Activated T-cell treated with anti-CD3 and anti-CD28 coated beads, Interleukin-2, amount 50 U/mL, for 24 hours (primary cell): ENCODE results near the gene PPP5C.
A peak's percentile ranks its signal among the peaks of the same experiment; 100 is the strongest.

ENCODE experiments used
- DNase-seq: peaks from one replicate; pipeline ENCODE4 v3.0.0-alpha.2; 2020
- H3K27ac Mint-ChIP-seq: 2 replicates; pipeline ENCODE4 v1.8.0; 2020; ENCODE audit warnings: mild to moderate bottlenecking, mixed read lengths
- H3K27me3 Mint-ChIP-seq: 2 replicates; pipeline ENCODE4 v1.8.0; 2020; ENCODE audit warnings: mixed read lengths
- H3K36me3 Mint-ChIP-seq: 2 replicates; pipeline ENCODE4 v1.8.0; 2020; ENCODE audit warnings: low read depth, mixed read lengths
- H3K4me1 Mint-ChIP-seq: 2 replicates; pipeline ENCODE4 v1.8.0; 2020; ENCODE audit warnings: low read depth, mixed read lengths
- H3K4me3 Mint-ChIP-seq: 2 replicates; pipeline ENCODE4 v1.8.0; 2020; ENCODE audit warnings: mild to moderate bottlenecking, moderate library complexity, mixed read lengths
- H3K9me3 Mint-ChIP-seq: 2 replicates; pipeline ENCODE4 v1.8.0; 2020; ENCODE audit warnings: mixed read lengths

PPP5C gene

GRCh38 chr19:46383171-46383815 is 36.4 kb downstream of the PPP5C start:
- H3K36me3 Mint-ChIP-seq: peaks cover 96% of the 10 kb centered on the region

GRCh38 chr19:46383846-46384245 is 37.0 kb downstream of the PPP5C start:
- no peak overlapping the region for H3K4me3 Mint-ChIP-seq
- no peak overlapping the region for H3K27ac Mint-ChIP-seq
- H3K36me3 Mint-ChIP-seq: peaks cover 96% of the 10 kb centered on the region

More at GRCh38 chr19:46383171-46383815, 36.4 kb downstream of the PPP5C start:
- no peaks in the 10 kb centered on the region for H3K27me3 Mint-ChIP-seq
- DNase-seq: peak; percentile 19
- no peaks in the 10 kb centered on the region for H3K9me3 Mint-ChIP-seq
- no peak overlapping the region for H3K27ac Mint-ChIP-seq
- no peak overlapping the region for H3K4me3 Mint-ChIP-seq
- no peaks in the 10 kb centered on the region for H3K4me1 Mint-ChIP-seq

DNA sequence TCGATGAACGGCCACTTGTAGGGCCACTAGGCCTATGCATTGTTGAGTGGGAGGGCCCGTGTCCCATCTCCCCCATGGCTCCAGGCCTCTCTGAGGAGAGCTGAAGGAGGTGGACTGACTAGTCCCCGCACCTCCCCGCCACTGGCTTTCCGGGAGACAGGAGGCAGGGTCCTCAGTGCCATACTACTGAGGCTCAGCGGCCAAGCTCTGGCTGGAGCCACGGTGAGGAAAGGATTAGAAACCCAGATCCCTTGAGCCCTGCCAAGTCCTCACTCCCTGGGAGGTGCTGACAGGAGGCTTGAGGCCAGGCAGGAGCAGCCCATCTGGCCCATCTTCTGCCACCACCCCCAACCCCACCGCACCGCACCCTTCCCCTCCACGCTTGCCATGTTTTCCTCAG is 37.5 kb downstream of the PPP5C start:
- Mint-ChIP-seq H3K36me3 (peaks cover 96% of the 10 kb centered on the region), H3K4me1 (no peaks in the 10 kb centered on the region), H3K4me3 (no peak overlapping the region), H3K9me3 (no peaks in the 10 kb centered on the region), H3K27ac (no peak overlapping the region), H3K27me3 (no peaks in the 10 kb centered on the region)
- DNase-seq: peak; percentile 20

More at GRCh38 chr19:46383846-46384245, 37.0 kb downstream of the PPP5C start:
- H3K4me1 Mint-ChIP-seq: no peaks in the 10 kb centered on the region
- no peaks in the 10 kb centered on the region for H3K27me3 Mint-ChIP-seq
- H3K9me3 Mint-ChIP-seq: no peaks in the 10 kb centered on the region
- DNase-seq: peak; percentile 12

DNA sequence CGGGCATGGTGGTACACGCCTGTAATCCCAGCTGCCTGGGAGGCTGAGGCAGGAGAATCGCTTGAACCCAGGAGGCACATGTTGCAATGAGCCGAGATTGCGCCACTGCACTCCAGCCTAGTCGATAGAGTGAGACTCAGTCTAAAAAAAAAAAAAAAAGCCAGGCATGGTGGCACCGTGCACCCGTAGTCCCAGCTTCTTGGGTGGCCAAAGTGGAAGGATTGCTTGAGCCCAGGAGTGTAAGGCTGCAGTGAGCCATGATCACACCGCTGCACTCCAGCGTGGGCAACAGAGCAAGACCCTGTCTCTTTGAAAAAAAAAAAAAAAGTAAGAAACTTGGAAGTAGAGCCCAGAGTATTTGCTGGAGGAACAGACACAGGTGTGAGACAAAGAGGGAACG is 38.7 kb downstream of the PPP5C start:
- Mint-ChIP-seq H3K4me1 (no peaks in the 10 kb centered on the region), H3K27me3 (no peaks in the 10 kb centered on the region), H3K36me3 (peaks cover 95% of the 10 kb centered on the region), H3K27ac (no peak overlapping the region), H3K4me3 (no peak overlapping the region), H3K9me3 (no peaks in the 10 kb centered on the region)
- no peak for DNase-seq

GRCh38 chr19:46386151-46386550 is 39.3 kb downstream of the PPP5C start:
- Mint-ChIP-seq H3K4me1 (no peaks in the 10 kb centered on the region), H3K9me3 (no peaks in the 10 kb centered on the region), H3K4me3 (no peak overlapping the region), H3K27me3 (no peaks in the 10 kb centered on the region), H3K36me3 (peaks cover 95% of the 10 kb centered on the region), H3K27ac (no peak overlapping the region)
- peak; percentile 23 for DNase-seq

GRCh38 chr19:46386996-46387712 is 40.3 kb downstream of the PPP5C start:
- peaks cover 91% of the 10 kb centered on the region for H3K36me3 Mint-ChIP-seq
- peak; percentile 23 for DNase-seq
- H3K4me1 Mint-ChIP-seq: no peaks in the 10 kb centered on the region
- peak overlapping the region; percentile 57 for H3K27ac Mint-ChIP-seq
- no peak overlapping the region for H3K4me3 Mint-ChIP-seq
- no peaks in the 10 kb centered on the region for H3K9me3 Mint-ChIP-seq
- H3K27me3 Mint-ChIP-seq: no peaks in the 10 kb centered on the region

- H3K9me3 Mint-ChIP-seq: no peaks in the 10 kb centered on the region
- no peaks in the 10 kb centered on the region for H3K4me1 Mint-ChIP-seq
Observed at GRCh38 chr19:46387713-46388130, 40.8 kb downstream of the PPP5C start.

DNA sequence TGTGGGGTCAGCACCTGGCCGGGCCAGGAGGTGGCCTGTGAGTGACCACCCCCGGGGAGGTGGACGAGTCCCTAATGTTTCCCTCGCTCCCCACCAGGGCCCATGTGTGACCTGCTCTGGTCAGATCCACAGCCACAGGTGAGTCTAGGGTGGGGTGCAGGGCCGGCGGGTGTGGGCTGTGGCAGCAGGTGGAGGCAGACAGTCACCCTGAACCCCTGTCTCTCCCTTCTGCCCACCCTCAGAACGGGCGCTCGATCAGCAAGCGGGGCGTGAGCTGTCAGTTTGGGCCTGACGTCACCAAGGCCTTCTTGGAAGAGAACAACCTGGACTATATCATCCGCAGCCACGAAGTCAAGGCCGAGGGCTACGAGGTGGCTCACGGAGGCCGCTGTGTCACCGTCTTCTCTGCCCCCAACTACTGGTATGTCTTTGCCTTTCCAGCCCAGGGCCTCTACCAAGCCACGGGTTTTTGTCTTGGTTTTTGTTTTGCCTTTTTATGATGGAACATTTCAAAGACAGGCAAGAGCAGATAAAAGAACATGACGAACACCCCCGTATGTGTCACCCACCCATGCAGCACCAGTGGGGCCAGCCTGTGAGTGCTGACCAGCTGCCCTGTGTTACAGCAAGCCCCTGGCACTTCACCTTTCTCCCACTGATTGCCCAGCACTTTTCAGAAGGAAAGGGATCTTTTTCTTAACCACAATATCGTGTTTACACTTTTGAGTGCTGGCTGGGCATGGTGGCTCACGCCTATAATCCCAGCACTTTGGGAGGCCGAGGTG is 41.6 kb downstream of the PPP5C start:
- no peaks in the 10 kb centered on the region for H3K9me3 Mint-ChIP-seq
- H3K4me1 Mint-ChIP-seq: no peaks in the 10 kb centered on the region
- peaks cover 91% of the 10 kb centered on the region for H3K36me3 Mint-ChIP-seq
- H3K27me3 Mint-ChIP-seq: no peaks in the 10 kb centered on the region
- no peak overlapping the region for H3K27ac Mint-ChIP-seq
- peak; percentile 6 for DNase-seq
- no peak overlapping the region for H3K4me3 Mint-ChIP-seq

More at GRCh38 chr19:46387713-46388130, 40.8 kb downstream of the PPP5C start:
- Mint-ChIP-seq H3K4me3 (no peak overlapping the region), H3K27me3 (no peaks in the 10 kb centered on the region), H3K27ac (no peak overlapping the region), H3K36me3 (peaks cover 91% of the 10 kb centered on the region)
- peak; percentile 27 for DNase-seq

DNA sequence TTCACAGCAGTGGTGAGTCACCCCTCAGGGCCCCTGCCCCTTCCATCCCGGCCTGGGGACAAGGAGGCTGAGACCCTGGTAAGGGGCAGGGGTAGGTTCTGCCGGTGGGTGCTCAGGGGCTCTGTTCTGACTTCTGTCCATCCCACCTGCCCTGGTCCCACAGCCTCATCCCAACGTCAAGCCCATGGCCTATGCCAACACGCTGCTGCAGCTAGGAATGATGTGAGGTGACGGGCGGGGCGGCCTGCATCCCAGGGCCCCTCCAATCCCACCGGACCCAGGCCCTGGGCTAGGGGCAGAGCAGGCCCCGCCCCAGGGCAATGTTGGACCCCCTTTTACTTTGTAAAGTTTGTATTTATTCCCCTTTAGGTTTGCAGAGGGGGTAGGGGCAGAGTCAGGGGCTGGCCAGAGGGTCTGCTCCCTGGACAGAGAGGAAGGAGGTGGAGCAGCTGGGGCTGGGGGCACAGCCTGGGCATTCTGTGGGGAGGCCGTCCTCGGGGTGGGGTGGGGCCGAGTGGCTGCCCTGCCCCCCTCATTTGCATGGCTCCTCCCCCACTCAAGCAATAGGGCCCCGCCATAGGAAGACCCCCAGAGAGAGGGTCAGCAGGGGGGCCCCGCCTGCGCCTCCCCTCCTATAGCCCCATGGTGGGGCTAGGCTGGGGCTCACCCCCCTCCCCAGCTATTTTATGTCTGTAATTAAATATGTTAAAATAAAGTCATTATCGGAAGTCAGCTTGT is 43.4 kb downstream of the PPP5C start:
- no peaks in the 10 kb centered on the region for H3K27me3 Mint-ChIP-seq
- peaks cover 2% of the 10 kb centered on the region for H3K4me1 Mint-ChIP-seq
- no peak overlapping the region for H3K27ac Mint-ChIP-seq
- H3K36me3 Mint-ChIP-seq: peaks cover 75% of the 10 kb centered on the region
- DNase-seq: no peak
- no peak overlapping the region for H3K4me3 Mint-ChIP-seq
- no peaks in the 10 kb centered on the region for H3K9me3 Mint-ChIP-seq

DNA sequence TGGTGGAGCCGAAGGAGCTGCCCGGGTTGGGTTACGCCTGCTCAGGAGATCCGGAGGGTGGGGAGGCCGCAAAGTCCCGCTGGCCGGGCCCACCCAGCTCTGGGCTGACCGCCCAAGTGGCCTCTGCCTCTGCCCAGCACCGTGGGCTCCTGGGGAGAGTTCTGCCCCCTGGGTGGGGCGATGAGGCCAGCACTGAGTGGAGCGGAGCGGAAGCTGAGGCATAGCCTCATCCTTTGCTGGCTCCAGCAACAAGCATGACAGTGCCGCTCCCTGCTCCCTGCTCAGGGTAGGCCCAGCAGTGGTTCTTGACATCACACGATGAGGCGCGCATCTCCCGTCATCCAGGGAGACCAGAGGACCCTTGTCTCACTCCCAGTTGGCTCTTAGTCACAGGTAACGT is 44.0 kb downstream of the PPP5C start:
- H3K4me1 Mint-ChIP-seq: peaks cover 2% of the 10 kb centered on the region
- no peaks in the 10 kb centered on the region for H3K27me3 Mint-ChIP-seq
- DNase-seq: no peak
- H3K9me3 Mint-ChIP-seq: no peaks in the 10 kb centered on the region
- peaks cover 71% of the 10 kb centered on the region for H3K36me3 Mint-ChIP-seq
- H3K27ac Mint-ChIP-seq: no peak overlapping the region
- no peak overlapping the region for H3K4me3 Mint-ChIP-seq

DNA sequence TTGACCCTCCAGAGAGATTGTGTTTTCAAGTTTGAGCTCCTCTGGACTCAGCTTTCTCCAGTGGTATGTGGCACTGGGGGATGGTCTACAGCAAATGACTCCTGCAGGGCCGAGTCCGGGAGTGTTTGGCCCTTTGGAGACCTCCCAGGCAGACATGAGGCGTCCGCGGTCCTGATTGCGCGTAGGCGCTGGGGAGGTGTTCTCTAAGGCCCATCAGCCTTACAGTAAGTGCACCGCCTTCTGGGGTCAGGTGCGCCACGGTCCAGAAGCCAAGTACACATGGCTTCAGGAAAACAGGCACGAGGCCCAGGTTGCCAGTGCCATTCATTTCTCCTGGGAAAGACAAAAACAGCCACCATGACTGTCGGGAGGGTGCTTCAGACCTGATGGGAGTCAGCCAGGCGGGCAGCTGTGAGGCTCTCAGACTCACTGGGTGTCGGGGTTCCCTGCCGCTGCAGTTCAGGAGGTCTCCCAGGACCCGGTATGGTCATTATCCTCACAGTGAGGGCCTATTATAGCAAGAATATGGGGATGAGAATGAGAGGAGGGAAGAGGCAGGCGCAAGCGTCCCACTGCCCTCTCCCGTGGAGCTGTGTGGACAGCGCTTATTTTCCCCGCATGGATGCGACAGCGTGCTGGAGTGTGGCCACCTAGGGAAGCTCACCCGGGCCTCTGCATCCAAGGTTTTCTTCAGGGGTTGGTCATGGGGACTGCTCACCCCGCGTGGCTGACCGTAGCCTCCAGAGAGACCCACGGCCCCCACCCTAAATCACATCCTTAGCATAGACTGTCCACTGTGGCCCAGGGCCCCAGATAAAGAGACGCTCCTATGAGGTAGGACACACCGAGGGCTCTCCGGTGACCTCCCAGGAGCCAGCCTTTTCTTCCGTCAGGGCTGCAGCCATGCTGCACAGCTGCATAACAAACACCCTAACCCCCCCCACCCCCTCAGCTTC is 44.7 kb downstream of the PPP5C start:
- Mint-ChIP-seq H3K4me3 (no peak overlapping the region), H3K27ac (no peak overlapping the region), H3K9me3 (no peaks in the 10 kb centered on the region), H3K36me3 (peaks cover 65% of the 10 kb centered on the region), H3K27me3 (no peaks in the 10 kb centered on the region), H3K4me1 (peaks cover 2% of the 10 kb centered on the region)
- no peak for DNase-seq

DNA sequence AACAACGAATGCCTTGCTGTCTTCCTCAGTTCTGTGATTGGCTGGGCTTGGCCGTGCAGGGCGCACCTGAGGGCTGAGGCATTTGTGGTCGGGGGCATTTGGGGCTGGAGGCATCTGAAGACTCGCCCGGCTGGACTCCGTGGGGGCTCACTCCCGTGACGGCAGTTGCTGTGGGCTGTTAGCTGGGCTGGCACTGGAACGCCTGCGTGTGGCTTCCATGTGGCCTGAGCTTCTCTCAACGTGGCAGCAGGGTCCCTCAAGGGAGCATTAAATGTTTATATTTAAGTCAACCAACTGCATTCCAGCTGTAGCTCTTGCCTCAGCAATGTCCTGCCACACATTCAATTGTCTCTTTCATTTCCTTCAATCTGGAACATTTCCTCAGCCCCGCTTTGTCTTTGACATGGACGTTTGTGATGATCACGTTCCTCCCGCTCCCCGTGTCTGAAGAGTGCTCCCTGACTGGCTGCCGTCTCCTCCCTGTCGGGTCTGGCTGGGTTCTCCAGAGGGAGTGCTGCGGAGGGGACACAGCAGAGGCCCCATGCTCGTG is 45.4 kb downstream of the PPP5C start:
- H3K36me3 Mint-ChIP-seq: peaks cover 57% of the 10 kb centered on the region
- no peaks in the 10 kb centered on the region for H3K27me3 Mint-ChIP-seq
- H3K4me3 Mint-ChIP-seq: no peak overlapping the region
- H3K9me3 Mint-ChIP-seq: no peaks in the 10 kb centered on the region
- no peak overlapping the region for H3K27ac Mint-ChIP-seq
- peaks cover 2% of the 10 kb centered on the region for H3K4me1 Mint-ChIP-seq
- DNase-seq: no peak

- no peak for DNase-seq
- peaks cover 2% of the 10 kb centered on the region for H3K4me1 Mint-ChIP-seq
- no peaks in the 10 kb centered on the region for H3K9me3 Mint-ChIP-seq
- H3K4me3 Mint-ChIP-seq: no peak overlapping the region
- H3K27ac Mint-ChIP-seq: no peak overlapping the region
- H3K27me3 Mint-ChIP-seq: peaks cover 4% of the 10 kb centered on the region
- peaks cover 52% of the 10 kb centered on the region for H3K36me3 Mint-ChIP-seq
Observed at GRCh38 chr19:46392837-46393236, 46.0 kb downstream of the PPP5C start.
